HPDE6-E6E7 (cell line): ENCODE data around the gene ERGIC3.

Experiments
- DNase-seq: peaks from one replicate; pipeline ENCODE4 v3.0.0; 2011; ENCODE audit warnings: missing footprints; ENCODE audit errors: extremely low spot score

Gene ERGIC3

DNA sequence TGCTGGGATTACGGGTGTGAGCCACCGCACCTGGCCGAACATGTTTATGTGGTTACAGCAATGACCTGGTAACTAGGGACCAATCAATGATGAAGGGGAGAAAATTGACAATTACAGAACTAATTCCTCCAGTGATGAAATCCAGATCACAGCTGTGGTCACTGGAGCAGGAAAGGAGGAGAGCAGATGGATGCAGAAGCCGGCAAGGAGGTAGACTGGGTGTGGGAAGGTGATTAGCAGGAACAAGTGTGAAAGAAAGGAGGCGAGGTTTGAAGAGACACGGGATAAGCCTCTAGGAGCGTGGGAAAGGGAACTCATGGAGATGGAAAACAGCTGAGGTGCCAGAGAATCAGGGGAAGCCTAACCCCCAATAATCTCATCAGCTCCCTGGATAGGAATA, 56.6 kb downstream of the ERGIC3 start:
- DNase-seq = no peak

DNA sequence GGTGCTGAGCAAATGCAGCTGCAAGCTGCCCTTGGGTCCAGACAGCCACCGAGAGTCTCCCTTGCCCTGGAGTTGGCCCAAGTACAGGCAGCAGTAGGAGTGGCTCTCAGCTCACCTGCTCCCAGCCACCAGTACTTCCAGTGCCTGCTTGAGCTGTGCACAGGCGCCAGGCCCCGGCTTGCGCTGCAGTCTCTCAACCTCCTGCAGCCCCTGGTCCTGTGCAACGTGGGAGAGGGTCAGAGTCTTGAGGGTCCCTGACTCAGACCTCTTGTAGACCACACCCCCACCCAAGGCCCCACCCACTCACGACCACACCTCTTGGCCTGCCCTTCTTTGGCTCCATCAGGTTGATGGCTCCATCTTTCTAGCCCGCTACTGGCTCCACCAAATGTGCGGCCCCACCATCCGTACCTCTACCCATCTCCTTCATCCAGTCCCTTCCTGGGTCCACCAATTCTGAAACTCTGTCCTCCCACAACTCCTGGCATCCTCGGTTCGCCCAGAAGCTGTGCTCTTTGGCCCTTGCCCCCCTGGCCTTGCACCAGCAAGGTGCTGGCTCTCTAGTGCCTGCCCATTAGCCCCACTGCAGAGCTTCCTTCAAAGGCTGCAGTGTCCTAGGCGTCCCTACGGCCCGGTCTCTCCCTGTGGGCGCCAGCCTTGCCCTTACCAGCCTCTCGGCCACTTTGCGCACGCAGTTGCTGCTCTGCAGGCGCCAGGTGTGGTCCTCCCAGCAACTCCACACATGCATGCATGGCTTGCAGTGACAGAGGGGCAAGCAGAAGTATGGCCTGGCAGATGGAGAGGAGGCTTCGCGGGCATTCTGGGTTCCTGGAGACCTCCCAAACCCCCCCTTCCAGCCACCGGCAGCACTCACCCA, 57.3 kb downstream of the ERGIC3 start:
- DNase-seq = no peak

DNA sequence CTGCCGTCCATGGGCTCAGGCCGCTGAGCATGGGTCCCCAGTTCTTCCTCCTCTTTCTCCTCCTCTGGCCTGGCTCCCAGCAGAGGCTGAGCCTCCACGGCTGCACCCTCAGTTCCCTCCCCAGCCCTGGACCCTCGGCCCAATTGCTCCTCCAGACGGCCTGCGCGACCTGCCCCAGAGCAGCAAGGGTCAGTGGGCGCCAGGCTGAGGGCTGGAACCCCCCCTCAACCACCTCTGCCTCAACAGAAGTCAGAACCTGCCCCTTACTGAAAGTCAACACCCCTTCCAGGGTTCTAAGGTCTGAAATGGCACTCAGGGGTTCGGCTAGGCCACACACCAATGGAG, 57.9 kb downstream of the ERGIC3 start:
- no peak for DNase-seq

DNA sequence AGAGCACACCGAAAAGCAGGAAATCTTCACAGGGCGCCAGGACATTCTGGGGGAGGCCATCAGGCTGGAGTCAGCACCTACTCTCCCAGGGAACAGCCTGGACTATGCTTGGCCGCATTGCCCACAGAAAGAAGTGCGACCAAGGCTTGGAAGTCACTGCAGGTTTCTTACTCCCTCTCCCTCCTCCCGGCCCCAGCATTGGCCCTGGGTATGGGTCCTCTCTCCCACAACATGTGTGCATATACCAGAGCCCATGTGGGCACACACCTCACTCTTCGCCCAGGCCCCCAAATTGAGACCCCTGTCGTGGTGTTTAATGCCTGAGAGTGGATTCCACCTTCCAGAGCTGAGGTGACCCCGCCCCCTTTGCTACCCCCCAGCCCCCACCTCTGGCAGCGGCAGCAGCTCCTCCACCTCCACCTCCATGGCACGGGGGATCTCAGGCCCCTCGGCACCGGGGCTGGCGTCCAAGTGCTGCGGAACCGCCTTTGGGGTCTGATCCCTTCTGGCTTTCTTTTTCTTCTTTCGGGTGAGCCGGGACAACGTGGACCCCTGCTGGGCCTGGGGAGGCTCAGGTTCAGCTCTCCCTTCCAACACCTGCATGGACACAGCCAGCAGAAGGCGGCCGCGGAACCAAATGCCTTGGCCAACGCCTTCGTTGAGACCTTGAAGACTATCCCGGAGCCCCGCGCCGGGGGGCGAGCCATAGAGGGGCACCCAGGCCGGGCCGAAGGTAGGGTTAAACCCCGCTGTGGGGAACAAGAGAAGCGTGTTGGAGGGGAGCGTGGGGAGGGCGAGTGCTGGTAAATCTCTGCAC, 58.5 kb downstream of the ERGIC3 start:
- DNase-seq = no peak

DNA sequence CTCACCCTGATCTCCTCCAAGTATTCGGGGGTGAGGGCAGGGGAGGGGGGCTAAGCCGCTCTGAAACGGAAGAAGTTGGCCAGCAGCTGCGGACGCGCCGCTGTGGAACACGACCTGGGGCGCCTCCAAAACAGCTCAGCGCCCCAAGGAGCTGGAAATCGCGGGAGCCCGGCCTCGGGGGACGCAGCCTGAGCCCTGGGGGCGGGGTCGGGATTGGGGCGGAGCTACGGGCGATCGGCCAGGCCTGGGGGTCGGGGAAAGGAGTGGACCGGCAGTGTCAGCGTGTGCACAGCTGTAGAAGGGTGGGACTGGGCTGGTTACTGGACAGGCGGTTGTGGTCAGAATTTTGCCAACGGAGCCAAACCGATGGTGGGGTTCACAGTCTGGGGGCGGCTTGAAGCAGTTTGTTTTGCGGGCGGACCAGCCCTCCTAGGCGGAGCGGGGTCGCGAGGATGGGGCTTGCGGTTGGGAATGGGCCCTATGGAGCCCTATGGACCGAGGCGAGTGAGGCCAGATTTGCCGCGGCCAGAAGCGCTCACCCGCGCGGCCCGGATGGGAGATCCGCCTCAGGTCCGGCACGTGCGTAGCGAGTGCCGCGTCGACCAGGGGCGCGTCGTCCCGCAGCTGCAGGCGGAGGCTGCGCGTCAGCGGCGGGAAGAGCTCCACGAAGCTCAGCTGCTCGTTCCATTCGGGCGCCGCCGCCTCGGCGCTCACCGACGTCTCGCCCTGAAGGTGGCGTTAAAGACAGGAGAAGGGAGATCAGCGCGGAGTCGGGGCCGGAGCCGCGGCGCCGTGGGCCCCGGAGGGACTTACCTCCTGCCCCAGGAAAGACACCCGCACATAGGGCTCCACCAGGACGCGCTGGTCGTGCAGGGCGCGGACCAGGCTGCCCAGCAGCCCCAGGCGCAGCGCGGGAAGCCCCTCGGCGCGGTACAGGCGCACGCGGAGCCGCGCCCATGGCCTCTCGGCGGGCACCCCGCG, 59.4 kb downstream of the ERGIC3 start:
- DNase-seq = peak; percentile 94

DNA sequence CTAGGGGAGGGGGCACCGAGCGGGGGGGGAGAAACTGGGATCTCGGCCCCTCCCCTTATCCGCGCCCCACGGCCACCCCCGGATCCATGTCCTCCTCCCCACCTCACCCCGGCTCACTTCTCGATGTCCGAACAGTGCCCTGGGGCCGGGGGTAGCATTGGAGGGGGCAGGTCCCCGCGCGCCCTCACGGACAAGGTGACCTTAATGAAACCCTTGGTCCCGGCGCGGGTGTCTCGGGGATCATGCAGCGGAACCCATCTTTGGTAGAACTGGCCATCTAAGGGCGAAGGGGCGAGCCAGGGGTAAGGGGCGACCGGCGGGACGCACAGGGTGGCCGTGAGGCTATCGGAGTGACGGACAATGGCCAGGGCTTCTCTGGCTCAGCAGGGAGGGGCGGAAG, 60.1 kb downstream of the ERGIC3 start:
- DNase-seq = no peak

DNA sequence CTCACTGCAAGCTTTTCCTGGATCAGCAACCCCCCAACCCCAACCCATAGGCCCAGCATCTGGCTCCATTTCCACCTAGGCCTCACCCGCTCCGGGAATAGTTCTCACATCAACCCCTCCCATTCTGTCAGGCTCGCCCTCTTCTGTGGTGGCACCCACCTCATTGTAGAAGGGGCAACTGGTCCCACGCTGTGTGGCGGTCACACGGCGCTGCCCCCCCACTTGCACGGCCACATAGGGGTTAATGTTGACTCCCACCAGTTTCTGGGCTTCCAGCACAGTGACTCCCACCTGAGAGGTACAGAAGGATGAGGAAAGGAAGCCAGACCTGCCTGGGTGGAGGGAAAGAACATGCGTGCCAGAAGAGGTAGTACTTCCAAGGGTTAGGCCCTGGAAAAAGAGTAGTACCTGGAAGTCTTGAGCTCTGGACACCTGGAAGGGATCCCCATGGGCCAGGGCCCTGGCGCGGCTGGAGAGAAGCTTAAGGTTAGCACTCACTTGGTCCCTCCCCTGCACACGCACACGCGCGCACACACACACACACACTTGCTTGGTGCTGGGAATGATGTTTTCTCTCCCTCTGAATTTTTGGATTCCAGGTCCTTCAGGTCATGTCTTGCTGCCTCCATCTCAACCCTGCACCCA, 61.1 kb downstream of the ERGIC3 start:
- DNase-seq = no peak

DNA sequence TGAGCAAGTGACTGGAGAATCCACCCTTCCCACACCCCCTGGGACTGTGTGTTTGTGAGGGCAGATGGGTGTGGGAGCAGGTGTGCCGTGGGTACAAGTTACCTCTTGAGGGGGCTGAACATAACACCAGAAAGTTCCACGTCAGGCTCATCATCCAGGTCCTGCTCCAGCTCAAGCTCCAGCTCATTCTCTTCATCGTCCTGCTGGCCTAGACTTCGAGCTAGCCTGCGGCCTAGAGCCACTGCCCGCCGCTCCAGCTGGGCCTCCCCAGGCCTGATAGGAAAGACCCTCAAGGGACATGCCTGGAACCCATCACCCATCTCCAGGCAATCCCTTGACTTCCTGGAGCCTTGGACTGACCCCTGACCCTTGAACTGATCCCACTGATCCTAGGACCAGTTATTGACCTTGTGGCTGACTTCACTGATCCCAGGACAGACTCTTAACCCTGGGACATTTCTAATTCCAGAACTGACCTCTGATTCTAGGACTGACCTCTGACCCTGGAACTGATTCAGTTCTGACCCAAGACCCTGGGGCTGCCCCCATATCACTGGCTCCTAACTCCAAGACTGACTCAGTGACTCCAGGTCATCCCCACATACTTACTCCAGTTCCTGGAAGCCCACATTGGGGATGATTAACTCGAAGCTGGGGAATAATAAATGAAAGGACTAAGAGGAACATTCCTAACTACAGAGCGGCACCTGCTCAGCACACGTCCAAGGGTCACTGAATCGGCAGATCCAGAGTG, 62.0 kb downstream of the ERGIC3 start:
- DNase-seq = no peak

DNA sequence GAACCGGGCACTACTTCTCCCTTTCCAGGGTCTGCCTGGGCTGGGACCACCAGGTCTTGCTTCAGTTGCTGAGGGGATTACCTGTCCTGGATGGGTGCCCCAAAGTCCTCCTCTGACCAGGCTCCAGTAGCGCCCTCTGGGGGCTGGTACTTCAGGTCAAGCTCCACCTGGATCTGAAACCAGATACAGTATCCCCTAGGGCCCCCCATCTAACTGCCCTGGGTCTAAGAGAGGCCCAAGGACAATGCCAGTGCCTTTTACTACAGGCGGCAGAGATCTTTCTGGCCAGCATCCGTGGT, 62.5 kb downstream of the ERGIC3 start:
- DNase-seq = no peak

DNA sequence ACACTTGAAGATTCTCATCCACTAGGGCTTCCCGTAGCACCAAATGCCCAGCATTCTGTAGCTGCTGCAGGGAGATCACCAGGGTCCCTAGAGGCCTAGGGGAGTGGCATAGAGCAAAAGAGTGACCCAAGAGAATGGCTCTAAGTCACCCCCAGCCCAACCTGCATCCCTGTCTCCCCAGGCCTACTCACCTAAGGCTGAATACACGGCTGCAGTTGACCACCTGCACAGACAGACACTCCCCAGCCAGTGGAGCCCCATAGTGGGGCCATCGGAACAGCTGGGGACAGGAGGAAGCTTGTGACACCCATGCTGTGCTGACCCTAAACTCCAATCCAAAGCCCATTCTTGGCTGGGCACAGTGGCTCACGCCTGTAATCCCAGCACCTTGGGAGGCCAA, 64.2 kb downstream of the ERGIC3 start:
- DNase-seq = no peak
